Esophagus muscularis mucosa (tissue), 3 donors: ENCODE data around the gene F11R.

Experiments
- CTCF ChIP-seq, 3 experiments: fragments of 200-600 bp in 2 of 3; fragments of 450-650 bp in 1 of 3; sonication (generic) in 2 of 3; IDR thresholded peaks; one replicate each; pipeline ENCODE4 v1.5.1; 2017 to 2019; ENCODE audit warnings: antibody characterized with exemption in 3 of 3, mild to moderate bottlenecking in 2 of 3, moderate library complexity in 1 of 3
- POLR2A ChIP-seq: fragments of 450-650 bp; IDR thresholded peaks from one replicate; pipeline ENCODE4 v1.6.1; 2017; ENCODE audit warnings: antibody characterized with exemption, moderate library complexity, mild to moderate bottlenecking, low read depth
- POLR2AphosphoS5 ChIP-seq, 2 donors: sonication (generic); formaldehyde crosslinking; IDR thresholded peaks; one replicate each; pipeline ENCODE4 v1.6.1; 2017; ENCODE audit warnings: antibody characterized with exemption in 2 of 2

GRCh38 chr1:160972939-160973338 is 48.0 kb downstream of the F11R start:
- TF ChIP-seq POLR2A: no peak
- no peak for TF ChIP-seq POLR2AphosphoS5 (IDR thresholded peaks at IDR 0.05)
- TF ChIP-seq CTCF (IDR thresholded peaks at IDR 0.05): no peak
